ENCODE results near the gene HSD17B14. TPM values are rescaled to one million over a fixed set of nuclear protein-coding genes. Genes with fewer than 3 reads are reported as not detected.

The HSD17B14 gene
- total and polyA plus RNA-seq, 7 donors, result 4.3 to 21.0 (median 16.9) TPM

- H3K4me1 ChIP-seq, result peaks cover 0 to 12% (median 2%) of the 10 kb centered on the region in 4 donors
- 75 to 77% methylated on average over 5 of the region's 5 CpGs for WGBS, 2 donors
- no peaks in the 10 kb centered on the region for H3K9me3 ChIP-seq
- H3K36me3 ChIP-seq, result no peaks in the 10 kb centered on the region
- intact Hi-C loops (cut with DNase I), result no loop called here
- TF ChIP-seq POLR2AphosphoS5 (IDR thresholded peaks at IDR 0.05) (no peak), POLR2A (IDR thresholded peaks at IDR 0.05) (no peak), CTCF (IDR thresholded peaks at IDR 0.05) (no peak), EP300 (IDR thresholded peaks at IDR 0.05) (no peak)
- no peak for DNase-seq
- H3K4me3 ChIP-seq, result no peak overlapping the region
- no peaks in the 10 kb centered on the region for H3K27me3 ChIP-seq
- no peak overlapping the region for H3K27ac ChIP-seq
These were observed 14.7 kb downstream of the HSD17B14 start for GRCh38 chr19:48821633-48822032.

GRCh38 chr19:48819366-48819816, 16.9 kb downstream of the HSD17B14 start:
- Histone ChIP-seq H3K27ac (peak overlapping the region; percentile 41 to 66 (median 54)), H3K27me3 (no peaks in the 10 kb centered on the region), H3K4me3 (no peak overlapping the region), H3K4me1 (peaks cover 0 to 12% (median 2%) of the 10 kb centered on the region in 4 donors), H3K9me3 (no peaks in the 10 kb centered on the region), H3K36me3 (no peaks in the 10 kb centered on the region)
- peak; percentile 92 for DNase-seq
- intact Hi-C loops (cut with DNase I), result no loop called here
- WGBS, 2 donors, result 19 to 49% methylated on average over 4 of the region's 4 CpGs
- TF ChIP-seq POLR2AphosphoS5 (IDR thresholded peaks at IDR 0.05) (peak; percentile 14 to 53 (median 45)), EP300 (IDR thresholded peaks at IDR 0.05) (no peak), POLR2A (IDR thresholded peaks at IDR 0.05) (no peak), CTCF (IDR thresholded peaks at IDR 0.05) (no peak)

GRCh38 chr19:48818234-48818820, 18.0 kb downstream of the HSD17B14 start:
- Histone ChIP-seq H3K9me3 (no peaks in the 10 kb centered on the region), H3K27ac (peak overlapping the region in 2 of 4 donors; percentile 56 to 66), H3K4me1 (peaks cover 0 to 12% (median 2%) of the 10 kb centered on the region in 4 donors), H3K36me3 (no peaks in the 10 kb centered on the region), H3K4me3 (no peak overlapping the region), H3K27me3 (no peaks in the 10 kb centered on the region)
- DNase-seq, result no peak
- intact Hi-C loops (cut with DNase I), result no loop called here
- TF ChIP-seq POLR2AphosphoS5 (IDR thresholded peaks at IDR 0.05), result no peak
- TF ChIP-seq CTCF (IDR thresholded peaks at IDR 0.05), result no peak
- no peak for TF ChIP-seq EP300 (IDR thresholded peaks at IDR 0.05)
- no peak for TF ChIP-seq POLR2A (IDR thresholded peaks at IDR 0.05)
- WGBS, 2 donors, result 21 to 73% methylated on average over 9 of the region's 9 CpGs

GRCh38 chr19:48817585-48818124, 18.6 kb downstream of the HSD17B14 start:
- Histone ChIP-seq H3K36me3 (no peaks in the 10 kb centered on the region), H3K27me3 (no peaks in the 10 kb centered on the region), H3K27ac (no peak overlapping the region), H3K4me3 (no peak overlapping the region), H3K9me3 (no peaks in the 10 kb centered on the region), H3K4me1 (peaks cover 0 to 14% (median 3%) of the 10 kb centered on the region in 4 donors)
- 68 to 87% methylated on average over 5 of the region's 5 CpGs for WGBS, 2 donors
- no peak for DNase-seq
- TF ChIP-seq EP300 (IDR thresholded peaks at IDR 0.05), result no peak
- TF ChIP-seq CTCF (IDR thresholded peaks at IDR 0.05), result no peak
- TF ChIP-seq POLR2AphosphoS5 (IDR thresholded peaks at IDR 0.05), result no peak
- no peak for TF ChIP-seq POLR2A (IDR thresholded peaks at IDR 0.05)
- intact Hi-C loops (cut with DNase I), result no loop called here

All from sigmoid colon (tissue), 7 donors.